HG03095 (cell line): ENCODE data around the gene CLEC18C.
"Not testable (repeated sequence)": the region's sequence is repeated elsewhere in the genome, so short reads cannot be mapped to it uniquely, and the experiment has no call there.

Source experiments
- ATAC-seq: cut with Tn5 transposase; IDR thresholded peaks from one replicate; pipeline ENCODE4 v1.9.1; 2021; ENCODE audit warnings: moderate library complexity; ENCODE audit not compliant: unreplicated experiment

Gene CLEC18C

GRCh38 chr16:70204668-70205405, 31.2 kb downstream of the CLEC18C start:
- not testable (repeated sequence) for ATAC-seq

- not testable (repeated sequence) for ATAC-seq
Measured at GRCh38 chr16:70206382-70206781, 32.8 kb downstream of the CLEC18C start.

GRCh38 chr16:70218586-70218985, 45.0 kb downstream of the CLEC18C start:
- ATAC-seq = not testable (repeated sequence)

- ATAC-seq = not testable (repeated sequence)
Measured at GRCh38 chr16:70222574-70222973, 49.0 kb downstream of the CLEC18C start.

- not testable (repeated sequence) for ATAC-seq
Measured at GRCh38 chr16:70223216-70223615, 49.6 kb downstream of the CLEC18C start.

- ATAC-seq = not testable (repeated sequence)
Measured at GRCh38 chr16:70223971-70224513, 50.5 kb downstream of the CLEC18C start.

- not testable (repeated sequence) for ATAC-seq
Measured at GRCh38 chr16:70224645-70225044, 51.1 kb downstream of the CLEC18C start.

- not testable (repeated sequence) for ATAC-seq
Measured at GRCh38 chr16:70225430-70225829, 51.8 kb downstream of the CLEC18C start.

- not testable (repeated sequence) for ATAC-seq
Measured at GRCh38 chr16:70226024-70226423, 52.4 kb downstream of the CLEC18C start.

GRCh38 chr16:70231831-70232230, 58.2 kb downstream of the CLEC18C start:
- ATAC-seq = not testable (repeated sequence)
